GM18517 (cell line): ENCODE data around the gene CDK1.

Source experiments
- ATAC-seq: cut with Tn5 transposase; IDR thresholded peaks from one replicate; pipeline ENCODE4 v1.9.1; 2021; ENCODE audit warnings: mild to moderate bottlenecking, moderate library complexity; ENCODE audit not compliant: unreplicated experiment

The CDK1 gene

DNA sequence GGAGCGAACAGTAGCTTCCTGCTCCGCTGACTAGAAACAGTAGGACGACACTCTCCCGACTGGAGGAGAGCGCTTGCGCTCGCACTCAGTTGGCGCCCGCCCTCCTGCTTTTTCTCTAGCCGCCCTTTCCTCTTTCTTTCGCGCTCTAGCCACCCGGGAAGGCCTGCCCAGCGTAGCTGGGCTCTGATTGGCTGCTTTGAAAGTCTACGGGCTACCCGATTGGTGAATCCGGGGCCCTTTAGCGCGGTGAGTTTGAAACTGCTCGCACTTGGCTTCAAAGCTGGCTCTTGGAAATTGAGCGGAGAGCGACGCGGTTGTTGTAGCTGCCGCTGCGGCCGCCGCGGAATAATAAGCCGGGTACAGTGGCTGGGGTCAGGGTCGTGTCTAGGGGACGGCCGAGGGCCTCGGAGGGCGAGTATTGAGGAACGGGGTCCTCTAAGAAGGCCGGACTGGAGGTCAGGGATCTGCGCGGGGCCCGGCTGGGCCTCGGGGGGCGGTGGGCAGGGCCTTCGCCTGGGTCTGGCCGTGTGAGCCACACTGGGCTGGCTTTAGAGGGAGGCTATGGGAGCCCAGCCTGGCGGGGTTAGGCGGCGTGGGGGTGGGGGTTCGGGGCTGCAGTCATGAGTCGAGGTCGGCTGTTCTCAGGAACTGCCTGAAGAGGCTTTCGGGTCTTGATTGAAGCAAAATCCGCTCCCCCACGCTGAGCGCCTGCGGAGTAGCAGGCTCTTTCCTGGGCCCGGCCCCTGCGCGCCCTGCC, at the start of gene CDK1:
TSS of gene CDK1 (plus strand) at position 265 of the 757 bp plus-strand sequence. CDS start 1,688 bp downstream, outside the sequence.
- peak; percentile 96 for ATAC-seq

DNA sequence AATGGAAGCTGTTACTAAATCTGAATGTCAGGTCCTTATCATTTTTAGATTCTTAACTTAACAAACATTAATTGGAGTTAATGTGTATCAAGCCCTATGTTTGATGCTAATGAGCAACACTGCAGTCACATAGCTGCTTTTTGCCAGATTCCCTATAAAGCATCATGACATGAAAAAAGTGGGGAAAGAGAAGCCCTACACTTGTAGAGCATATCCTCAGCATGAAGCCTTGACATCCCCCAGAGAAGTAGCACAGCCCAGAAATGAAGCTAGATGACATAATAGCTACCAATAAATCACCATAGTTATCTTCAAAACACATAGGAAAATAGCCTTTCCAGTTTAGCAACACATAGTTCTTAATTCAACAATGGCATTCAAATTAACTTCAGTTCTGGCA, 49.2 kb upstream of the CDK1 start:
- ATAC-seq, result no peak

DNA sequence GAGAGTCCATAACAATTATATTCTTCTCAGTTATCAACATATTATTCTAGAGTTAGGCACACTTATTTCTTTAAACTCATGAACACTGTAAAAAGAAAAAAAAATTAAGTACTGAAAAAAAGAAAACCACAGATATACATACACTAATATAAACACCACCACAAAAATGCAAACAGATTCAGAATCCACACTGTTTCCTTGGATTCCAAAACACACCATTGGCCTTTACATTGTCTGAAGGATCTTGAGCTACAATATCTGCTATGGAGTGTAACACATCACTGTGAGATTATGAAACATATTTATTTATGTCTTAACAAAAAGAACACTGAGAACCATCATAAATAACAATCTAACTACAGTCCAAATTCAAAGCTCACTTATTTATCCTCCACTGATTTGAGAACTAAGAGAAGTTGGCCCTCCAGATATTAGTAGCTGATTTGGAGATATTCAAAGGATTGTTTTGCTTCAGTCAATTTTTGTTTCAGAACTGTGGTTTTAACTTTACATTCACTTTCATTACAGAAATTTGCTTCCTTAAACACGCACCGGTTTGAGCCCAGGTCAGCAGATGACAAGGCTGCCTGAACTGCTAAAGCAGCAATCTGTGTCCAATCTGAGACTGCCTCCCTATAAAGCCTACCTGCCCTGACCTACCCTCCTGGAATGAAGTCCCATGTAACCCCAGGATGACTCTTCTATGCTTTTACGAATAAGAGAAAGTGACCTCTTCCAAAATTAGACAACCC, 47.0 kb upstream of the CDK1 start:
- ATAC-seq, result peak; percentile 91

DNA sequence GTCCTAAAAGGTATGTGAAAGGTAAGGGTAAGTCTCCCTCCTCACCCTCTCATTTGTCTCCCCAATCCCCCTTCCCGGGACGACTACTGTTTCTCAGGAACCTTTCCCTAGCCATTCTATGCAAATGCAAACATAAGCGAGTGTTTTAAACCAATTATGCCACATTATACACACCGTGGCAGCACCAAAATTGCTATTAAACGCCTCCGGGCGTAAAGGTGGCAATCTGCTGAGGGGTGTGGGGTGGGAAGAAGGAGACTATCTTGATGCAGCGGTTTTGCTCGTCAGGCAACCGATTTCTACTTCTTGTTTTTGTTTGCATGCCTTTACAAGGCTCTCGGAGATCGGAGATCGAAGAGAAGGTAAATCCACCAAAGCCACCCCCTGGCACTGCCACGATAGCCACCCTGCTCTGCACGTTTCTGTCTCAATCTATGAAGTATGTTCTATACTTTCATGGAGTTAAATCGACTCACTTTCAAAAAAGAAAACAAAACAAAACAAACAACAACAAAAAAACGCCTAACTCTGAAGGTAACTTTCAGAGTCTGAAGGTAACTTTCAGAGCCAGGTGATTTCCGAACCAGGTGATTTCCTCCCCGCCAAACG, 46.0 kb upstream of the CDK1 start:
- ATAC-seq, result no peak

DNA sequence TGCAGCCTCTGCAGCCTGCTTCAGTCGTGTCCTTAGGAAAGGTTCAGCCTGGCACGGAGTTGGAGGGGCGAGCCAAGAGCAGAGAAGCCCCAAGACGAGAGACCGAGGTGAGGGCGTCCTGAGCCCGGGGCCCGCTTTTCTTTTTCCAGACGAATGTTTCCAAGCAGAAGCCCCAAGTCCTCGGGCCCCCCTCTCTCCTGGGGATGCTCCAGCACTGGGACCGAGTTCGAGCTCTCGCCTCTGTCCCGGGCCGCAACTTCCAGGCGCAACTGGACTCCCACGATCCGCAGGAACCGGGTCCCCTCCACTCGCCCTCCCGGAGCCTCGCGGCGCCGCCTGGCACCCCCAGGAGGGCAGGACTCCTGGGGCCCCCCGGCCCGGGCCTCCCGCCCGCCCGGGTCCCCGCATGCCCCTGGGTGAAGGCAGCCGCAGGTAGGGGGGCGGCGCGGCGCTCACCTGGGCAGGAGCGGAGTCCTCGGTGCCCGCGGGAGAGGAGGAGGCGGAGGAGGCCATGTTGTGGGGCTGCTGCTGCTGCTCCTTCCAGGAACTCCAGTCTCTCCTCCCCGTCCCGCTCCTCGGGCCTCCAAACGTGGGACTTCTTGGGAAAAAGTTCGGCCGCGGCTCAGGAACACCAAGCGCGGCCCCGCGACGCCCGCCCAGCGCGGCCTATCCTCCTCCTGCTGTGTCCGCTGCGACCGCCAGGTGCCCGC, 45.3 kb upstream of the CDK1 start:
- ATAC-seq, result peak; percentile 40

DNA sequence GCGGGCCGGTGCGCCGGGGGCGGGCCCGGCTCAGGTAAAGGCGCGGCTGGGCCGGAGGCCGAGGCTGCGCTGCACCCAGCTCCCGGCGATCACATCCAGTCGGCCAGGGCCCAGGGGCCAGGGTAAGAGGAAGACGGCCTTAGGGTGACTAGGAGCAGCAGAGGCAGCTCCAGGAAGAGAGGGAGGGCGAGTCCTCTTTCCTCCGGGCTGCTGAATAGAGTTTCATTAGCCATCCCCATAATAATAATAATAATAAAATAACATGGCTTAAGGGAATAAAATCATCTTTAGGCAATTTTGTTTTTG, 44.8 kb upstream of the CDK1 start:
- no peak for ATAC-seq

DNA sequence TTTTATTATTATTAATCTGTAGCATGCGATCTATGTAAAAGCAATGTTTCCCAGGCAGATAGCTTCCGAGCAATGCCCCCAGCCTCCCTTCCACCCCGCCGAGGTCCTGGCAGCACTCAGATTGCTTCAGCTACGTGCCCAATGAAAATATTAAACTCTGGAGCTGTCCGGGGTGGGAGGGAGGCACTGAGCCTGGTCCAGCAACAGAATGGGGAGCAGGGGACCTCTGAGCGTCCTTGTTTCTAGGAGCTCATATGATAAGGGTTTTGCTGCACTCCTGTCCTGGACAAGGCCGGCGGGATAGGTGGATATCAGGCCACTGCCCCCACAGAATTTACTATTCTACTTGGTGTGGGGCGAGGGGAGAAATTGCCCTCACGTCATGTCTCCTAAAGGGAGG, 44.5 kb upstream of the CDK1 start:
- ATAC-seq, result no peak

DNA sequence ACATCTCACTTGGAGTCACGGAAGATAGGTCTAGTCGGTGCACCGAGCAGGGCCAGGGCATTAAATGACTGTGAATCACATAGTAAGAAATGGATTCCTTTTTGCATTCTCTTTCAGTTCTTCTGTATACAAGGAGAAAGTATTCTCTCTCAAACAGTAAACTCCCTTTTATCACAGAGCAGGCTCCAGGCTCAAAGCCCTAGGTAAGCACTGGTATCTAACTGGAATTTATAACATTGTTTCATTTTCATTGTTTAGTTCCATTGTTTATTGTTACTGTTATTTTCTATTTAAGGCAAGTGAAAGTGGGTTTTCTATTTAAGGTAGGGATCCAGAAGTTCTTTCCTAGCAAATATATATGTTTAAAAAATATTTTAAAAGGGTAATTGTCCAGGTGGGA, 44.1 kb upstream of the CDK1 start:
- no peak for ATAC-seq

DNA sequence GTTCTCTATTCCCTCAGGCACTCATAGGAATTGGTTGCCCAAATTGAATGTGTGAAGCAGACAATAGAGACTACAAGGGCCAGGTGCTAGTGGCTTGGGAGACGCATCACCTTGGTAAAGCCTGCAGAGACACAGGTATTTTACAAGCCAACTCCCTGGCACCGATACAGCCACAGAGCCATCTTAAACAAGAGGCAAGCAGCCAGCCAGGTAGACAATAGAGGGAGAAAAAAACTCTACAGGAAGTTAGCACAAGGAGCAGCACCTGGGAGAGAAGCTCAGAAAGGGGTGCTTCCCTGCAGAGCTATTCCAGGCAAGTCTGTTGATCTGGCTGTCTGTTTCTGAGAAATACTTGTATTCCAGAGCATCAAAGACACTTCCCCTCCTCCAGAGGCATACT, 43.0 kb upstream of the CDK1 start:
- no peak for ATAC-seq

DNA sequence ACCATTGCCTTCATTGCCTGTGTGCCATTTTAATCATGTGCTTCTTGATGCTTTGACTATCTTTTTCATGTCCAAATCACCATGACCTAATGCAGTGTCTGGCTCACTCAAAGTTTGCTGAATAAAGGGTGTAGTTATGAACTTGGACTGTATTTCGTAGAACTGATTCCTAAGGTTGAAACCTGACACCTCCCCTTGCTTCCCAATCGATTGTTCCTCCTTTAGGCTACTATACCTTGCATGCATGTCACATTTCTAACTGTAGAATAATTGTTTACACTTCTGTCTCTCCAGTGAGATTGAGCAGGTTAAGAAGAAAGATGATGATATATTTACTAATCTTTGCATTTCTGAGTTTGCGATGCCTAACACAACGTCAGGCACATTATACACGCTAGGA, 41.0 kb upstream of the CDK1 start:
- ATAC-seq, result no peak

DNA sequence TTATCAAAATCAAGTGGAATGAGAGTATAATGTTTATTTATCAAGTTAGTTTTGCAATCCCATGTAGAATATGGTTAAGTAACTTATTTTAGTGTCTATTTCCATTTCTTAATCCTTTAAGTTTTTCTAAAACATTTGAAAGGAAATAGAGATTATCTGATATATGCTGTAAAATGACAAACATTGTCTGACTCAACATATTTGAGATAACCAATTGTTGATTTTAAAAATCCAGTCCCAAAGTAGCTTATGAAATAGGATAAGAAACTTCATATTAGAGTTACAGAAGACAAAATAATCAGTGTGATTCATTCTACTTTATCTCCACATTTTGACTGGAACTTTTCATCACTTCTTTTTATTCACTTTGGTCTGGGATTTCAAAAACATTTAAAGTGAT, 38.7 kb upstream of the CDK1 start:
- ATAC-seq, result no peak

DNA sequence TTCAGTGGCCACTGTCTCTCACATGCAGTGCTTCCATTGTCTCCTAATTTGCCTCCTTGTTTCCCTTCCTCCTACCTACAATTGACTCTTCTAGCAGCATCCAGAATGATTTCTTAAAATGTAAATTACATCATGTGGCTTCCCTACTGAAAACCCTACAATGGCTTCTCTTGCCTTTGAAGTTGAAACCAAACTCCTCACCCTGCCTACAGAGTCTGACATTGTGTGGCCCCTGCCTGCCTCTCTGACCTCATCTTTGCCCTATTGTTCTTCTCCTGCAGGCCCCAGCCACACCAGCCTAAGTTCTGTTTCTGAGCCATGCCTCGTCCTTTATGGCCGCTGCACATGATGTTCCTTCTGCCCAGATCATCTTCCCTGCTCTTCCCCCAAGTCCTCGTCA, 35.8 kb upstream of the CDK1 start:
- no peak for ATAC-seq

DNA sequence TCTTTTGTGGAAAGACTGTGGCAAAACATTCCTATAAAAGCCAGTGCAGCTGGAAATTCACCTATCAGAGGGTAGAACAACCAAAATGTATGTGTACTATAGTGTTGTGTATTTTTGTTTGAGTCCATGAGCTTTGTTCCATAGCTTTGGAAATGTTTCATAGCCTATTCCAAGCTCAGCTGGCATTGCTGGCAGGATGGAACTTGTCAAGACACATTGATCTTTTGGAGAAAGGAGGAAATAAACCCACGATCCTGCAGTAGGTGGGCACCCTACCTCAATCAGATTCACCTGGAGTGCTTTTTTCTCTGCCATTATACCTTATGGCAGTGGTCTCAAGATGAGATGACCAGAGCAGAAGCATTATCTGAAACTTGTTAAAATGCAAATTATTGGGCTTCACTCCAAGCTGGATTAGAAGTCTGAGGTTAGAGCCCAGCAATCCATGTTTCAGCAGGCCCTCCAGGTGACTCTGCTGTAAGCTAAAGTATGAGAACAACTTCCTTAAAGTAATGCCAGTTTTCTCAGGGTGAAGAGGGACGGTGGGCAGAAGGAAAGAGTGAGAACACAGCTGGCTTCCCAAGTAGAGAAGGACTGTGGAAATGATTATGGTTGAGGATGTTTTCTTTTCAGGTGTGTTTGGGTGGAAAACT, 30.3 kb upstream of the CDK1 start:
- no peak for ATAC-seq

DNA sequence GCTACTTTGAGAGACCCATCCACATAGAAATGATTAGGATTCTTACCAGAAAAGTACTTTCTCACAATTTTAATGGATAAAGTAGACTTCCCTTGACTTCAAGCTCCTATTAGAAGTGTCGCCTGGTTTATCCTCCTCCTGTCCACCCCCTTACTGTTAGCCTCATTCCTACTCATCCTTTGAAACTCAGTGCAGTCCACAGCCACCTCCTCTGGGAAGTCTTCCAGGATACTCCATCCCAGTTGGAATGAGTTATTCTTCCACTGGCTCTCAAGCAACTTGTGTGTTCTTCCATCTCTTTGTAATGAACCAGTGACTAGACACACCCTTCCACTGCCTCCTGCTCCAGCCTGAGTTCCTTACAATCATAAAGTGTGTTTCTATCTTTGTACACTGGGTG, 25.1 kb upstream of the CDK1 start:
- ATAC-seq, result no peak

DNA sequence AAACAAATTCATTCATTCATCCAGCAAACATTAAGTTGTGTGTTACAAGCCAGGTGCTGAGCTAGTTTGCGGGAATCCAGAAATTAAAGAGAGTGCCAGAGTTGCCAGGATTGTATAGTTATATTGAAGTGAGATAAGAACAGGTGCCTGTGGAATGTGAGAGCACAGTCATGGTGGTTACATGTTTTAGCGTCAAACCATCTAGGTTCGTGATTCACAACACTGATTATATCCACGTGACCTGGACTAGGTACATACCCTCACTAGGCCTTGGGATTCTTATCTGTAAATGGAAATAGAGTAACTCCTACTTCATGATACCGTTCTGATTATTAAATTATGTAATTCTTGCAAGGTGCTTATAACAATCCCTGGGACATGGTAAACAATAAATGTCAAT, 24.5 kb upstream of the CDK1 start:
- no peak for ATAC-seq

DNA sequence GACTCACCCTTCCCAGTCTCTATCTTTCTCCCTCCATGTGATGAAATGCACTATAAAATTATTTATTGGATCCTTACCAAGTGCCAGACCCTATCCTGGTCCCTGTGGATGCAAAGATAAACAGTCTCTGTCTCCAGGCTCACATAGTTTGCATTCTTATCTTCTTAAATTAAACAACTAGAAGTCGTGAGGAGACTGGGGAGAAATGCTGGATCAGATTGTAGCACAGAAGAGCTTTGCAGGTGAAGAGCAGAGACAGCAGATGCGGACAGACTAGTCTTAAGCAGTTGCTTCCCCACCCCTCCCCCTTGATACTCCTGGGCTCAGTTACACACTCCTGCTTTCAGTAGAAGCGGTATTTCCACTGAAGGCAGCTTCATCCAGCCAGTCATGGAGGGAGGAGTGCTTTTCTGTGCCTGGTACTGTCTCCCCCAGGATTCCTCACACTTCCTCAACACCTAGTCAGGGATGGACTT, 20.8 kb upstream of the CDK1 start:
- no peak for ATAC-seq

DNA sequence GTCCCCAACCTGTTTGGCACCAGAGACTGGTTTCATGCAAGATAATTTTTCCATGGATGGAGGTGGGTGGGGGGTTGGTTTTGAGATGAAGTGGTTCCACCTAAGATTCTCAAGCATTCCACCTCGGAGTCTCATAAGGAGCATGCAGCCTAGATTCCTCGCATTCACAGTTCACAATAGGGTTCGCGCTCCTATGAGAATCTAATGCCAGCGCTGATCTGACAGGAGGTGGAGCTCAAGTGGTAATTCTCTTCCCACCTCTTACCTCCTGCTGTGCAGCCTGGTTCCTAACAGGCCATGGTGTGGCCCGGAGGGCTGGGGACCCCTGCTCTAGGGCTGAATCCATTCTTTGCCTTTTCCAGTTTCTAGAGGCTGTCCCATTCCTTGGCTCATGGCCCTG, 19.1 kb upstream of the CDK1 start:
- no peak for ATAC-seq

DNA sequence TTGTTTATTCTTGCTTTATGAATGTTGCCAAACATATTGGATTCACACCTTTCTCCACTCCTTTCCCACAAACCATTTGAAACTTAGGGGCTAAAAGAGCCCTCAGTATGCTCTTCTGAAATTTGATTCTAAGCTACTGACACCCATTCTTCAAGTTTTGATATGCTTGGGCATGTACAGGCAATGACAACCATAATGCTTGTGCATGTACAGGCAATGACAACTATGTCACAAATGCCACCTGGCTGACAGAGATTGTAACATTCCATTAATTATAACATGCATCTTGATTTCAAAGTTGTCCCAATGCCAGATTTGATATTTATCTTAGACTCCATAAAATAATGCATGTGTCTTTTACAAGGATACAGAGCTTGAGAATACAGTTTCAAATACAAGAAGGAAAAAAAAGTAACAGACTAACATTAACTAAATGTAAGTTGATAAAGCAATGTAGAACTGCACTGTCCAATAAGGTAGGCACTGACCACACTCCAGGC, 17.5 kb upstream of the CDK1 start:
- no peak for ATAC-seq

DNA sequence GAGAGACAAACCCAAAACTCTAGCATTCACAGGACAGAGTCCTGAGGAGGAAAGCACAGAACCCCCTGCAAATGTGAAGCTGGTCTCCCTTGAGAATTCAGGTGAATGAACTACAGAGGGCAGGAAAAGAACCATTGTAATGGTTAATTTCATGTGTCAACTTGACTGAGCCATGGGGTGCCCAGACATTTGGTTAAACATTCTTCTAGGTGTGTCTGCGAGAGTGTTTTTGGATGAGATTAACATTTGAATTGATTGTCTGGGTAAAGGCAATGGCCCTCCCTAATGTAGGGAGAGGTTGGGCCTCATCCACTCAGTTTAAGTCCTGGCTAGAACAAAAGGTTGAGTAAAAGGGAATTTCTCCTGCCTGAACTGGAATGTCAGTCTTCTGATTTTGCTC, 15.7 kb upstream of the CDK1 start:
- no peak for ATAC-seq

DNA sequence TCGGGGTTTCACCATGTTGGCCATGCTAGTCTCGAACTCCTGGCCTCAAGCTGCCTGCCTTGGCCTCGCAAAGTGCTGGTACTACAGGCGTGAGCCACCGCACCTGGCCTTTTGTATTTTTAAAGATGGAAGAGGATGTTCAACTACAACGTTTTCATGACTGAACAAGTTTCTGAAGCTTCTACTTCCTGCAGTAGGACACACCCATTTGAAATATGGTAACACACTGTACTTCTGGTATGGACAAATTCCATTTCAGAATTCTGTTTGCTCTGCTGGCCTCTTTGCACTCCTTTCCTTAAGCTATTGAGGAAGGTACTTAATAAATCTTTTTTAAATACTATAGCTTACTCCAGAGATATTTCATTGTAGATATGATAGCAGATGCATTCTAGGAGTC, 10.9 kb upstream of the CDK1 start:
- no peak for ATAC-seq

DNA sequence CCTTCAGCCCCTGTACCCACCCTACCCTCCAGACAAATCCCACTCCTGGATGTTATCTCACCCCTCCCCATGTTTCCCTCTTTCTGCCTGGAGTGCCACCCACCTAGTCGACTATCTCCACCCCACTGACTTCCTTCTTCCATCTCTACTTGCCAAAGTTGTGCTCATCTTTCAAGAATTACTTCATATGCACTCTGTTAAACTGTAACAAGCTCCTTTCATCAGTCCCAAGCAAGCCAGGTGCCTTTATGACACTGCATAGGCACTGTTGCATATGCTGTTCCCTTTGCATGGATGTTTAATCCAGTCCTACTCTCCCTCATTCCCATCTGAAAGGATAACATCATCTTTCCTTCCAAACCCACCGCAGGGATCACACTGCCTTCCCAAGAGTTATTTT, 8.9 kb upstream of the CDK1 start:
- no peak for ATAC-seq
